Mammary epithelial cell (primary cell): Measurements from ENCODE around the gene ATP6V1G2.
"Not testable (repeated sequence)": the region's sequence is repeated elsewhere in the genome, so short reads cannot be mapped to it uniquely, and the experiment has no call there.

ENCODE experiments used
- CTCF ChIP-seq, 2 donors: IDR thresholded peaks in 1 of 2; conservative IDR thresholded peaks in 1 of 2; 2 replicates each; pipeline ENCODE4 v1.5.1; 2011 to 2012; ENCODE audit warnings: inconsistent platforms in 2 of 2, low read length in 2 of 2, mild to moderate bottlenecking in 2 of 2, control low read depth in 1 of 2, low read depth in 1 of 2; ENCODE audit not compliant: insufficient read depth in 1 of 2; ENCODE audit errors: extremely low read depth in 1 of 2
- EZH2 ChIP-seq: IDR thresholded peaks from 2 replicates; pipeline ENCODE4 v1.6.1; 2012; ENCODE audit warnings: low read length, inconsistent platforms, borderline replicate concordance

- TF ChIP-seq CTCF (conservative IDR thresholded peaks at IDR 0.05 in 1 of 2, IDR thresholded peaks at IDR 0.05 in 1 of 2; ENCODE audit: extremely low read depth in 1 of 2, insufficient read depth in 1 of 2, low read depth in 1 of 2, low read length in 2 of 2); EZH2: not testable (repeated sequence)
Observed at GRCh38 chr6:31509036-31509435, 37.4 kb downstream of the ATP6V1G2 start.
